Tongue (tissue), 2 donors: ENCODE measurements around the gene C6orf141. TPM values are rescaled to one million over a fixed set of nuclear protein-coding genes. Genes with fewer than 3 reads are reported as not detected.

ENCODE experiments used
- DNase-seq: peaks from one replicate; pipeline ENCODE4 v3.0.0-alpha.2; 2015
- total RNA-seq: library from RNA; depleted of rRNA; stranded (reverse); fragments of >200 nt; gene quantifications from one replicate; pipeline ENCODE4 v1.2.3, GENCODE V29; 2014

The C6orf141 gene
- total RNA-seq: 2.3 TPM

- peak; percentile 50 for DNase-seq
Observed at GRCh38 chr6:49550492-49551077, at the start of gene C6orf141. TSS of gene C6orf141 (plus strand) at chr6:49550668. CDS start at chr6:49550793, 125 bp downstream.

GRCh38 chr6:49504666-49505065 lies 45.8 kb upstream of the C6orf141 start:
- DNase-seq: no peak

GRCh38 chr6:49506569-49507111 lies 43.8 kb upstream of the C6orf141 start:
- DNase-seq: no peak

GRCh38 chr6:49509342-49509741 lies 41.1 kb upstream of the C6orf141 start:
- no peak for DNase-seq

- no peak for DNase-seq
Observed at GRCh38 chr6:49513153-49513989, 37.1 kb upstream of the C6orf141 start.

- DNase-seq: no peak
Observed at GRCh38 chr6:49514571-49515484, 35.6 kb upstream of the C6orf141 start.

- DNase-seq: no peak
Observed at GRCh38 chr6:49515485-49516146, 34.9 kb upstream of the C6orf141 start.

GRCh38 chr6:49516147-49516505 lies 34.3 kb upstream of the C6orf141 start:
- no peak for DNase-seq

GRCh38 chr6:49517919-49518318 lies 32.5 kb upstream of the C6orf141 start:
- no peak for DNase-seq

GRCh38 chr6:49519660-49520059 lies 30.8 kb upstream of the C6orf141 start:
- no peak for DNase-seq

- no peak for DNase-seq
Observed at GRCh38 chr6:49522710-49523593, 27.5 kb upstream of the C6orf141 start.

GRCh38 chr6:49523901-49524300 lies 26.6 kb upstream of the C6orf141 start:
- no peak for DNase-seq

GRCh38 chr6:49524541-49524940 lies 25.9 kb upstream of the C6orf141 start:
- no peak for DNase-seq

GRCh38 chr6:49526598-49526997 lies 23.9 kb upstream of the C6orf141 start:
- no peak for DNase-seq

GRCh38 chr6:49527320-49527719 lies 23.1 kb upstream of the C6orf141 start:
- DNase-seq: no peak

- DNase-seq: no peak
Observed at GRCh38 chr6:49528571-49528970, 21.9 kb upstream of the C6orf141 start.

- DNase-seq: no peak
Observed at GRCh38 chr6:49530141-49530776, 20.2 kb upstream of the C6orf141 start.

GRCh38 chr6:49531774-49532569 lies 18.5 kb upstream of the C6orf141 start:
- peak; percentile 77 for DNase-seq

GRCh38 chr6:49535795-49536194 lies 14.7 kb upstream of the C6orf141 start:
- no peak for DNase-seq

- no peak for DNase-seq
Observed at GRCh38 chr6:49539102-49539501, 11.4 kb upstream of the C6orf141 start.
